CD1c-positive myeloid dendritic cell (primary cell): Measurements from ENCODE around the gene KIAA1217.

ENCODE experiments used
- DNase-seq: peaks from one replicate; pipeline ENCODE4 v3.0.0-alpha.2; 2016; ENCODE audit errors: extremely low spot score

Gene KIAA1217

GRCh38 chr10:24406809-24407483 is 198.0 kb downstream of the KIAA1217 start:
- no peak for DNase-seq

DNA sequence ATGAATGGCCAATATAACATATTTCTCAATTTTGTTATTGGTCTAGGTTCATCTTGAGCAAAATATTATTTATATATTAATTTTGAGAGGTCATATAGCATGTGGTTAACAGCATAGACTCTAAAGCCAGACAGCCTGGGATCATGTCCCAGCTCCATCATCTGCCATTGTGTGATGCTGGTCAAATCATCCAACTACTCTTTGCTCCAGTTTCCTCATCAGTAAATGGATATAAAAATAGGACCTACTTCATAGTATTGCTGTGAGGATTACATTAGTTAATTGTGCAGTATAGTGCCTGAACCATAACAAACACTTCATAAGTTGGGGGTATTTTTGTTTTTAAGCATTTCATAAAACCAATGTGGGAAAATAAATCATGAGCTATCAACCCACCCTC is 199.0 kb downstream of the KIAA1217 start:
- no peak for DNase-seq

DNA sequence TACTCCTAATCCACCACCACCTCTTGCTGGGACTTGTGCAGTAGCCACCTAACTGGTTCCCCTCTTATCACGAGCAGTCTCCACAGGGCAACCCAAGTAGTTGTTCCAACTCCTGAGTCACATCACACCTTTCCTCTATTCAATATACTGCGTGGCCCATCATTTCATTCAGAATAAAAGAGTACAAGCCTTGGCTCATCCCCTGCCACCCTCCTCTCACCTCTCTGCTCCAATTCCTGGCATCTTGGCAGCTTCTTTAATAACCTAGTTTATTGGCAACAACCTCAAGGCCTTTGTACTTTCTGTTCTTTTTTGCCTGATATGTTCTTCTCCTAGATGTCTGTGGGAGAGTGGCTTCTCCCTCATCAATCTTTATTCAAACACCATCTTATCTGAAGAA is 199.4 kb downstream of the KIAA1217 start:
- DNase-seq, result no peak

DNA sequence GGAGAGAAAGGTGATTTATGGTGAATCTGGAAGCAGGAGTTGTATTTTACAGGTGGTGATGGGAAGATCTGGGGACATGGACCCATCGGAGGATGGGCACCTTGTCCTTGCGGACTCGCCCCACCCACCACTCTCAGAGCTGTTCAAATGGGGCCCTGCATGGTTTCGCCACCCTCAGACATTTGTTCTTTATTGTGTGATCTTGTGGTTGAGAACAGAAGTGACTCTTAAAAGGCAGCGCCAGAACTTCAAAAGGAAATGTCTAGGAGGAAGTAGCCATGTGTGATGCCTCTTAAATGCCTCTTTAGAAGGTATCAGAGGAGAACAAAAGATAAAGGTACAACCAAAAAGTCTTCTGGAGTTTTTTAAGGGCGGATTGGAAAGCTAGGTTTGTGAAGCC is 205.7 kb downstream of the KIAA1217 start:
- DNase-seq, result no peak

DNA sequence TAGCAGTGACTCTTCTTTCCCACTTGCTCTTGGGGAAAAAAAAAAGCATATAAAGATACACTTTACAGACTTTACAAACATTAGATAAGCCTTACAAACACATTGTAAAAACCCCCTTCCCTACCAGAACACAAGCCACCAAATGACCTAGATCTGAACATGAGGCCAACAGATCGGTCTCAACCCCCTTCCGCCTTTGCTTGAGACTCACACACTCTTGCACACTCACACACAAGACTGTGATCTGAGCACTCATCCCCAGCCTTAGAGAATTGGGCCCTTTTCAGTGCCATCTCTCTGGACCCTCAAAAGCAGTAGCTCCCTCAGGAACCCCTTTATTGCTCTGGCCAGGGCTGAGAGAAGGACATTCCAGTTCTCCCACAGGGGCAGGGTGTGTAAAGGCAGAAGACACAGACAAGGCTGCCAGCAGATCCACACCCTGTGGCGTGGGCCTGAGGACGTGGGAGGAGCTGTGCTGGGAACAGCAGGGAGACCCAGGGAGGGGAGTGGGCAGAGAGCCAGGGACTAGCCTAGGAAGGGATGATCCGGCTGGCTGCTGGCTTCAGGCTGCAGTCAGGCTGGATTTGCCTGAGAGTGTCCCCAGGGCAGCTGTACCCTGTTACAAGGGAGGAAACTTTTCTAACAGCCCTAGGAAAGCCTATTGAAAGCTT is 206.7 kb downstream of the KIAA1217 start:
- no peak for DNase-seq

DNA sequence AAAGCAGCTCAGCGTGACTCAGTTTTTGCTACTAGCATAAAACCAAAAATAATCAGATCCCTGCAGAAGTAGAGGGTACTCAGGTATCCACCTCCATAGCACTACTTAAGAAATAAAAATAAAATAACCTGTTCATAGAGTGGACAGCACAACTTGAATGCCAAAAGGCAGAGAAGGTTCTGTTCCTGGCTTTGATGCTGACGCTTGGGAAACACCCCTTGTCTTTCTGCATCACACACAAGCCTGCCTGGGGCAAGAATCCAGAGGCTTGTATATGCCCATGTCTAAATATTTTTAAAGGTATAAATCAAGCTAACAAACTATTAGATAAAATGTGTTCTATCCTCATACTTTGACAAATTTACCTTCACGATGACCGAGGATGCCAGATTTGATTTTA is 207.3 kb downstream of the KIAA1217 start:
- DNase-seq, result no peak

DNA sequence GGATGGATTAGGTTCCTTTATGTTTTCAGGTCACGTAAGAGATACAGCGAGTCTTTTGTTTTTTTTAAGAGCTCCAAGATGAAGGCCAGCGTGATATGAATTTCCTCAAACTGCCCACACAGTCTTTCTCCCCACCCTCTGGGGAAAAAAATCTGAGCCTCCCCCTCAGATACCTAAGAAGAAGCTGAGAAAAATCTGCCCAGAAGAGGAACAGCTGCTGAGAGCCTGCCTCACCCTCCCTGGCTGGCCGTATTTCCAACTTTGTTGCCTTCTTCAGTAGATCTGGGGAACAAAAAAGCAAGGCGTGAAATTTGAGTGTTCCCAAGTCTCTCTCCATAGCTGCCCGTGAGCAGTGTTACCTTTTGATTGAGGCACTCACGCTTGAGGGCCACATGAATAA is 208.1 kb downstream of the KIAA1217 start:
- no peak for DNase-seq

- no peak for DNase-seq
Measured at GRCh38 chr10:24418532-24418931, 209.6 kb downstream of the KIAA1217 start.

- DNase-seq, result no peak
Measured at GRCh38 chr10:24419066-24419465, 210.1 kb downstream of the KIAA1217 start.

GRCh38 chr10:24425151-24425550 is 216.2 kb downstream of the KIAA1217 start:
- no peak for DNase-seq

- no peak for DNase-seq
Measured at GRCh38 chr10:24427678-24428409, 218.9 kb downstream of the KIAA1217 start.

- no peak for DNase-seq
Measured at GRCh38 chr10:24428410-24428782, 219.5 kb downstream of the KIAA1217 start.

DNA sequence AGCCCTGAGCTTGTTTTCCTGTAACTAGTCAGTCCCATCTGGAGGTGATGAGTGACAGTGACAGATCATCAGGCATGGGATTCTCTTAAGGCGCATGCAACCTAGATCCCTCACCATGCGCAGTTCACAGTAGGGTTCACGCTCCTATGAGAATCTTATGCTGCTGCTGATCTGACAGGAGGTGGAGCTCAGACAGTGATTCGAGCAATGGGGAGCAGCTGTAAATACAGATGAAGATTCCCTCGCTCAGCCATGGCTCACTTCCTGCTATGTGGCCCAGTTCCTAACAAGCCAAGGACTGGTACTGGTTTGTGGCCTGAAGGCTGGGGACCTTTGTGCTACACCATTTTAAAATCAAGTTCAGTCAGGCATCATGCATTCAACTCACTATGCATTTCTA is 221.7 kb downstream of the KIAA1217 start:
- DNase-seq, result no peak

GRCh38 chr10:24432478-24433416 is 223.8 kb downstream of the KIAA1217 start:
- DNase-seq, result no peak

DNA sequence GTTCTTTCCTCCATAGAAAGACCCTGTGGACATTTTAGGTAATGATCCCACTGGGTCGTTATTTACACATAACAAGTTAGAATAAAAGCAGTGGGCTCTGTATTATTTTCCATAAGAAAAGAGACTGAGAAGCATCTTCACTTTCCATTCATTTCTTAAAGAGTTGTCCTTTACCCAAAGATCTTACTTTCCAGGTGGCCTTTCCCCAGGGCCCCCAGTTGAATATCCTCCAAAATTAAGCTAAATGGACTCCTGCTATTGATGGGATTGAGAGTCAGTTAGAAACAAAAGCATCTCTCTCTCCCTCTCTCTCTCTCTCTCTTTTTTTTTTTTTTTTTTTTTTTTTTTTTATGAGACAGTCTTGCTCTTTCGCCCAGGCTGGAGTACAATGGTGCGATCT is 224.8 kb downstream of the KIAA1217 start:
- no peak for DNase-seq

DNA sequence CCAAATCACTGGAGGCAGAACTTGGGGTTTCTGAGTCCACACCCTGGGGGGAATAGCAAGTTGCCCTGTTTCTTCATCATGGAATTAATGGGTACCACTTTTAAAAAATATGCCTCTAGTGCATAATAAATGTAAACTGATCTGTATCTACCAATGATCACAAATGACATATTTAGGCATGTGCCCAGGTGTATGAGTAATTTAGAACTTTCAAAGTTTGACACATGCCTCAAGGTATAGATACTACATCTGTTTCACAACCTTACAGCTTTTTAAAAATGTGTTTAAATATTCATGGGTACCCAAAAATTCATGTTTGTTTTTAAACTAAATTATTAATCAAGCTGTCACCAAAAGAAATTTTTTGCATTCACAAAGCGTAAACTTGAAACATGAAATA is 226.0 kb downstream of the KIAA1217 start:
- DNase-seq, result no peak

GRCh38 chr10:24435374-24435773 is 226.4 kb downstream of the KIAA1217 start:
- DNase-seq, result no peak

DNA sequence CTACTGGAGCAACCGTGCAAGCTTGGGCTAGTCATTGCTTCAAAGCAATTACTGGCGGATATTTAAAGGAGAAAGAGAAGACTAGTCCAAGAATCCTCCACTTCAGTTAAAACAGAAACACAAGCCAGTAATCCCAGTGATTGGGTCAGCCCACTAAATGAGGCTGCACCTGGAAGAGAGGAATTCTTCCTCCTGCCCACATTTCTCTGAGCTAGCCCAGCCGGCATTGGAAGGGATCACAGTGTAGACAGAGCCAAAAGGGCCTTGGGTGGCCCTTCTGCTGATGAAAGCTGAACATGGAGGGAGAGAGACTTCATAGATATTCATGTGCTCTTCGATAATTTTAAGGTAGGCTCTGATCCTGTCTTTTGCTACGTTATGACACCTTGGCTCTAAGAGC is 228.4 kb downstream of the KIAA1217 start:
- DNase-seq, result no peak

DNA sequence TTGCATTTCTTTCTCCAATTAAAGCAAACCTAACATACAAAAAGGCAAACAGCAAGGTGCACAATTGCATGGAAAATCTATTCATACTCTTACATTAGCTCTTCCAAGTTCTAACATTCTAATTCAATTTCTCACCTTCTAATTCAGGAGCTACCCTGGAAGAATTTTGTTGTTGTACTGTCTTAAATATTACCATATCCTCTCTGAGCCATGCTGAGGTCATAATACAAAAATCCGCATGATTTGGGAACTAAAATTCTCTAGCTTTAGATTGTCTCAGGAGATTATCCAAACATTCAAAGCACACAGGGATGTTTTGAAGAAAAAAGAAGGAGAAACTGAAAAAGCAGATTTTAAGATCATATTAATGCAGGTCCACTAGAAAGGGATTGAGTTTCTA is 229.9 kb downstream of the KIAA1217 start:
- no peak for DNase-seq

DNA sequence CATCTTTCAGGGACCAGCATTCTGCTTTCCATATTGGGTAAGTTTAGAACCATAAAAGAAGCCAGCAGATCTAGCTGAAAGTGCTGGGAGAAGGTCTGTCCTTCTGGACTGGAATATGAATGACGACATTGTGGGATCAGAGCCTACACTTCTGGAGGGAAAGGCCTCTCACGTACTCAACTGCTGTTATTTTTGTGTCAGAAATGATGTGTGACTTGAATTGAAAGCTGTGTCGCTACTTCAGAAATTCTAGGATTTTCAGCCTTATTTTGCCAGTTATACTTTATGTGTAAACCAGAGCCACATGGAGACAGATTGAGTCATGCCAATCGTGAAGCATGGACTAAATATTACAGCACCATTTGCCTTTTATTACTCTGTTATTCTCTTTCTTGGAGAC is 231.0 kb downstream of the KIAA1217 start:
- no peak for DNase-seq

GRCh38 chr10:24440817-24441797 is 232.2 kb downstream of the KIAA1217 start:
- no peak for DNase-seq
